OCI-LY1 (cell line): ENCODE measurements around the gene TMEM53.

ENCODE experiments used
- H2AFZ ChIP-seq: fragments of 200-600 bp; sonication (generic), shearing (Covaris generic); 2 replicates; pipeline ENCODE4 v1.6.0; 2014; ENCODE audit warnings: antibody characterized with exemption, mild to moderate bottlenecking, low read length
- H3F3A ChIP-seq: fragments of 200-600 bp; sonication (generic), shearing (Covaris generic); 2 replicates; pipeline ENCODE4 v1.6.0; 2014; ENCODE audit warnings: mild to moderate bottlenecking, antibody characterized with exemption, low read length, moderate library complexity; ENCODE audit not compliant: insufficient read depth
- H3K27ac ChIP-seq: fragments of 200-600 bp; sonication (generic); 2 replicates; pipeline ENCODE4 v1.5.1; 2014; ENCODE audit warnings: low read length, mixed run types, mild to moderate bottlenecking, low read depth; ENCODE audit not compliant: poor library complexity, severe bottlenecking
- H3K27me3 ChIP-seq: fragments of 200-600 bp; sonication (generic); 2 replicates; pipeline ENCODE4 v1.6.0; 2014; ENCODE audit warnings: antibody characterized with exemption, mild to moderate bottlenecking, low read length, moderate library complexity; ENCODE audit not compliant: insufficient read depth
- H3K36me3 ChIP-seq: fragments of 200-600 bp; sonication (generic); 2 replicates; pipeline ENCODE4 v1.6.1; 2014; ENCODE audit warnings: mild to moderate bottlenecking, antibody characterized with exemption, low read length, moderate library complexity, mixed read lengths; ENCODE audit not compliant: insufficient read depth
- H3K4me1 ChIP-seq: fragments of 200-600 bp; sonication (generic); 2 replicates; pipeline ENCODE4 v1.5.1; 2014; ENCODE audit warnings: mild to moderate bottlenecking, low read length, moderate library complexity; ENCODE audit not compliant: insufficient read depth, severe bottlenecking
- H3K4me2 ChIP-seq: fragments of 200-600 bp; sonication (generic), shearing (Covaris generic); 2 replicates; pipeline ENCODE4 v1.6.1; 2014; ENCODE audit warnings: low read length
- H3K4me3 ChIP-seq: fragments of 200-600 bp; sonication (generic); 2 replicates; pipeline ENCODE4 v1.5.1; 2014; ENCODE audit warnings: low read length, low read depth, mild to moderate bottlenecking, mixed read lengths; ENCODE audit not compliant: poor library complexity, severe bottlenecking
- H3K79me2 ChIP-seq: fragments of 200-600 bp; shearing (Covaris generic); 2 replicates; pipeline ENCODE4 v1.6.1; 2016; ENCODE audit warnings: mixed run types, low read length, mixed read lengths; ENCODE audit not compliant: insufficient read depth
- H3K9ac ChIP-seq: fragments of 200-600 bp; sonication (generic), shearing (Covaris generic); 2 replicates; pipeline ENCODE4 v1.6.1; 2014; ENCODE audit warnings: mild to moderate bottlenecking, low read length, mixed read lengths
- H3K9me2 ChIP-seq: fragments of 200-600 bp; sonication (generic), shearing (Covaris generic); 2 replicates; pipeline ENCODE4 v1.6.1; 2014; ENCODE audit warnings: low read depth, mild to moderate bottlenecking, low read length, mixed read lengths
- H3K9me3 ChIP-seq: fragments of 200-600 bp; shearing (Covaris generic); 2 replicates; pipeline ENCODE4 v1.6.1; 2014; ENCODE audit warnings: low read length, mixed read lengths
- H4K20me1 ChIP-seq: fragments of 200-600 bp; sonication (generic), shearing (Covaris generic); 2 replicates; pipeline ENCODE4 v1.6.0; 2016; ENCODE audit warnings: mild to moderate bottlenecking, low read length; ENCODE audit not compliant: insufficient read depth
- EZH2 ChIP-seq: fragments of 200-600 bp; sonication (generic), shearing (Covaris generic); IDR thresholded peaks from 2 replicates; pipeline ENCODE4 v1.8.0; 2017; ENCODE audit warnings: borderline replicate concordance, mixed run types, mild to moderate bottlenecking, antibody characterized with exemption, low read length, moderate library complexity, mixed read lengths
- TF ChIP-seq, protein P1 (sequence below): fragments of 200-600 bp; sonication (generic), shearing (Covaris generic); IDR thresholded peaks from 2 replicates; pipeline ENCODE4 v1.5.1; 2017; ENCODE audit warnings: mild to moderate bottlenecking, antibody characterized with exemption, low read length, moderate library complexity, mixed read lengths

TMEM53 gene

DNA sequence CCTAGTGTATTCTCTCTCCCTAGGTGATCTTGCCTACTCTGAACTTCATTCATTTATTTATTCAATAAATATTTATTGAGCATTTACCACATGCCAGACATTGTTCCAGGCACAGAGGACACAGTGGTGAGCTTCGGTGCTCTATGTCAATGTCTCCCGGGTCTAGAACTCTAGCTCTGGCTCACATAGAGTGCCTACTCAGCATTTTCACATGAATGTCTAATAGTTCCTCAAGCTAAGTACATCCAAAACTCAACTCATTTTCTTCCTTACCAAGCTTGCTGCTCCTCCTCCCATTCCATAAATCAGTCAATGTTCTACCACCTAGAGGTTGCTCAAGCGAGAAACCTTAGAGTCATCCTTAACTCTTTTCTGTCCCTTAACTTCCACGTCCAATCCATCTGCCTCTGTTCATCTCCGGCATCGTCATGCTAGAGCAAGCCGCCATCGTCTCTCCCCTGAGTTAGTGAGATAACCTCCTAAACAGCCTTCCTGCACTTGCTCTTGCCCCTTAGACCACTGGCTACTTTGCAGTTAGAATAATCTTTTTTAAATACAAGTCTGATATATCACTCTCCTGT, 67.5 kb downstream of the TMEM53 start:
- no peak for TF ChIP-seq EZH2
- TF ChIP-seq, protein P1, sequence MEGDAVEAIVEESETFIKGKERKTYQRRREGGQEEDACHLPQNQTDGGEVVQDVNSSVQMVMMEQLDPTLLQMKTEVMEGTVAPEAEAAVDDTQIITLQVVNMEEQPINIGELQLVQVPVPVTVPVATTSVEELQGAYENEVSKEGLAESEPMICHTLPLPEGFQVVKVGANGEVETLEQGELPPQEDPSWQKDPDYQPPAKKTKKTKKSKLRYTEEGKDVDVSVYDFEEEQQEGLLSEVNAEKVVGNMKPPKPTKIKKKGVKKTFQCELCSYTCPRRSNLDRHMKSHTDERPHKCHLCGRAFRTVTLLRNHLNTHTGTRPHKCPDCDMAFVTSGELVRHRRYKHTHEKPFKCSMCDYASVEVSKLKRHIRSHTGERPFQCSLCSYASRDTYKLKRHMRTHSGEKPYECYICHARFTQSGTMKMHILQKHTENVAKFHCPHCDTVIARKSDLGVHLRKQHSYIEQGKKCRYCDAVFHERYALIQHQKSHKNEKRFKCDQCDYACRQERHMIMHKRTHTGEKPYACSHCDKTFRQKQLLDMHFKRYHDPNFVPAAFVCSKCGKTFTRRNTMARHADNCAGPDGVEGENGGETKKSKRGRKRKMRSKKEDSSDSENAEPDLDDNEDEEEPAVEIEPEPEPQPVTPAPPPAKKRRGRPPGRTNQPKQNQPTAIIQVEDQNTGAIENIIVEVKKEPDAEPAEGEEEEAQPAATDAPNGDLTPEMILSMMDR = no peak

DNA sequence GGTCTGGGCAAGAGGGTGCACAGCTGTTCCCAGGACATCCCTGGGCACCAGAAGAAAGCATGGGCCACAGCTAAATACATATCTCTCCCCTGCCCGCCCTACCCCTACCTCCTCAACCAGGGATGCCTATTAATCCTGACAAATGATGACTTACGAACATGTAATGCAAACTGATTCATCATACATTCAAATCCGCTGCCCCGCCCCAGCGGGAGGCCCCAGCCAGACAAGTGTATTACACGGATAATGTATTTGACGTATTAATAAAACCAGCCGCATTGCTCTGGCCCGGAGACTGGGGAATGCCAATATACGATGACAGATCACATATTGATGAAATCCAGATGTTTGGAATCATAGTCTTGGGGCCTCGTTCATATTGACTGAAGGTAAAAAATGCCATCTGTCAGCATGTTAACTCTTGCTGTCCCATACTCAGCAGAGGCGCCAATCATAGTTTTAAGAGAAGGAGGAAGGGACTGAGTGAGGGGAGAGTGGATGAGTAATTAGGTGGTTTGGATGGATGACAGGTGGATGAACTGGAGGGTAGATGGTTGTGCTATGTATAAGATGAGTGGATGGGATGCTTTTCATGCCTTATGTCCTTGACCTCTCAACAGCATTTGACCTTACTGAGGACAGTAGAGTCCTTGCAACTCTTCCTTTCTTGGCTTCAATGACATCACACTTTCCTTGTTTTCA, 68.2 kb downstream of the TMEM53 start:
- no peak for TF ChIP-seq EZH2
- TF ChIP-seq, protein P1 = no peak
- Histone ChIP-seq H3K4me3 (no peak overlapping the region), H3K4me1 (no peaks in the 10 kb centered on the region), H3K9me3 (no peaks in the 10 kb centered on the region), H2AFZ (no peak overlapping the region), H3K4me2 (no peak overlapping the region), H3K9ac (no peak overlapping the region), H3K9me2 (no peaks in the 10 kb centered on the region), H3K36me3 (no peaks in the 10 kb centered on the region), H3F3A (no peaks in the 10 kb centered on the region), H3K27me3 (peaks cover 4% of the 10 kb centered on the region; the same call in 1 of the 2 replicates), H4K20me1 (no peaks in the 10 kb centered on the region), H3K27ac (no peak overlapping the region), H3K79me2 (no peaks in the 10 kb centered on the region)

More for the DNA sequence above, 67.5 kb downstream of the TMEM53 start:
- Histone ChIP-seq H3K4me1 (no peaks in the 10 kb centered on the region), H3K27me3 (no peaks in the 10 kb centered on the region; the same call in 1 of the 2 replicates), H3K27ac (no peak overlapping the region), H4K20me1 (no peaks in the 10 kb centered on the region), H3K79me2 (no peaks in the 10 kb centered on the region), H3K36me3 (no peaks in the 10 kb centered on the region), H2AFZ (no peak overlapping the region), H3K4me3 (no peak overlapping the region), H3K9me3 (no peaks in the 10 kb centered on the region), H3F3A (no peaks in the 10 kb centered on the region), H3K9ac (no peak overlapping the region), H3K9me2 (no peaks in the 10 kb centered on the region), H3K4me2 (no peak overlapping the region)

DNA sequence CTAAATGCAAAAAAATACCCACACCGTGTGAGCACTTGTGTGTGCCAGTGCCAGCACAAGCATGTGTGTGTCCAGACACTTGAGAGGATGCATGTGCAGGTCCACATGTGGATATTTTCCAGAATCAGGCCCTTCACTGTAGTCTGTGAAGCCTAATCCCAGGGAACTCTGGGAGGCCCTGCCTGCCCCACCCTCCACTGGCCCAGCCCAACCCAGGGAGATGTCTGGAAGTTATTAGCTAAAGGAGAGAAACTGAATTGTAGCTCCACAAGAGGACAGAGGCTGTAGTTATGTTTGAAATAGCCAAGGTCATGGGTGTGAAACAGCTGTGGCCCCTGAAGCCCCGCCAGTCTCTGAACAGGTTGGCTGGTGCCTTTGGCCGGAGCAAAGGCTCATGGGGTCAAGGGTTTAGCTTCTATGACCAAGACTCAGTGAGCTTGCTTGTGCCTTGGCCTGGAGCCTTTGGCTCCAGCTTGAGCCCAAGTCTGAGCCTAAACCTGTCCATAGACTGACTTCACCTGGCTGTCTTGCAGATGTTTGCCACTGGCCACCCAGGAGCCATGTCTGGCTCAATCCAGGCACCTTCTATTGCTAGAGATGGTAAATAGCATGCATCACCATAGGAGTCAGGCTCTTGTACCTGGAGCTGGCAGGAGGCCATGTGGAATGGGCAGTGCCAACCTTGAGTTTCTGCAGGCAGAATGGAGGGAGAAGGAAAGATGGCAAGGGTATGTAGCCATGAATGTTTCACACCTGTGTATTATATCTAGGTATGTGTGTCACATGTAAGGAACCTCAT, 69.9 kb downstream of the TMEM53 start:
- H3F3A ChIP-seq = no peaks in the 10 kb centered on the region
- no peaks in the 10 kb centered on the region for H3K36me3 ChIP-seq
- no peak overlapping the region for H3K9ac ChIP-seq
- H2AFZ ChIP-seq = no peak overlapping the region
- H3K79me2 ChIP-seq = no peaks in the 10 kb centered on the region
- H4K20me1 ChIP-seq = no peaks in the 10 kb centered on the region
- no peaks in the 10 kb centered on the region for H3K4me1 ChIP-seq
- peaks cover 4% of the 10 kb centered on the region; the same call in 1 of the 2 replicates for H3K27me3 ChIP-seq
- no peak overlapping the region for H3K4me2 ChIP-seq
- H3K4me3 ChIP-seq = no peak overlapping the region
- H3K27ac ChIP-seq = no peak overlapping the region
- no peaks in the 10 kb centered on the region for H3K9me2 ChIP-seq
- TF ChIP-seq, protein P1 = no peak
- H3K9me3 ChIP-seq = no peaks in the 10 kb centered on the region
